NOMO-1 treated with DMSO at 0.1 percent for 48 hours (cell line): Measurements from ENCODE around the gene FLRT1.
A peak's percentile ranks its signal among the peaks of the same experiment; 100 is the strongest.
"Not testable (repeated sequence)": the region's sequence is repeated elsewhere in the genome, so short reads cannot be mapped to it uniquely, and the experiment has no call there.

Source experiments
- DNase-seq: peaks from one replicate; lab custom pipeline; 2025; ENCODE audit not compliant: unreplicated experiment; lab: John Stamatoyannopoulos, UW

FLRT1 gene

DNA sequence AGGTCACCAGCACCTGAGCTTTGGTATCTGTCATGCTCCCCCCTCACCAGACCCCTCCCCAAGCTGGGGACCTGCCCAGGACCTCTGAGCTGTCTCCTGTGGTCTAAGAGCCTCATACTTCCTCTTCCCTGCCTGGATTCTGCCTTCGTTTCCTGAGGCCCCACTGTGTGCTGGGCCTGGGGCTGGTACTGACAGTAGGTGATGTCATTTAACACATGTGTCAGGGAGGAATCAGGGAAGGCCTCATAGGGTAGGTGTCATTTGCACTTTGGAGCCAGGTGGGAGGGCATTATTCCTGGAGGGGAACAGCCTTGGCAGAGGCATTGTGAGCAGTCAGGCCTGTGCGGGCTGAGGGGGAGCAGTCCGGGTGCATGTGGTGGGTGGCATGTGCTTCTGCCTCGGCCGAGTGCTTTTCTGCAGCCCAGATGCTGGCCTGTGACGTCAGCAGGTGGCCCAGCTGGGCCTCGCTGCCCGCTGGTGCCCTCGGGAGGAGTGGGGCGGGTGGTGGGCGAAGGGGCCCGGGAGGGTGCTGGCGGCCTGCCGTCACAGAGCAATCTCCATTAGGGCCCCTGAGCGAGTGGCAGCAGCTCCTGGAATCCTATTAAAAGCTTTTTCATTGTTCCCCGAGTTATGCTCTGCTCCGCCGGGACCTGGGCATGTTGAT, 9.1 kb downstream of the FLRT1 start:
- DNase-seq = peak; percentile 10

DNA sequence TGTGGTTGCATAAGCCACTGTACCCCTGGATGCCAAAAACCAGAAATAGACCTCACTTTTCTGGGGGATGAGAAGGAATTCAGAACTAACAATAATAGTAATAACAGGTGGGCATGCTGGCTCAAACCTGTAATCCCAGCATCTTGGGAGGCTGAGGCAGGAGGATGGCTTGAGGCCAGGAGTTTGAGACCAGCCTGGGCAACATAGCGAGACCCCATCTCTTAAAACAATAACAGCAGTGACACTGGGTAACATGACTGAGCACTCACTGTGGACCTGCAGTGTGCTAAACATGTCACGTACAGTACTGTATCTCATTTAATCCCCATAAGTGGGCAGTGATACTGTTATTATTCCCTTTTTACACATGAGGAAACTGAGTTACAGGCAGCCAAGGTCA, 10.0 kb downstream of the FLRT1 start:
- DNase-seq = no peak

DNA sequence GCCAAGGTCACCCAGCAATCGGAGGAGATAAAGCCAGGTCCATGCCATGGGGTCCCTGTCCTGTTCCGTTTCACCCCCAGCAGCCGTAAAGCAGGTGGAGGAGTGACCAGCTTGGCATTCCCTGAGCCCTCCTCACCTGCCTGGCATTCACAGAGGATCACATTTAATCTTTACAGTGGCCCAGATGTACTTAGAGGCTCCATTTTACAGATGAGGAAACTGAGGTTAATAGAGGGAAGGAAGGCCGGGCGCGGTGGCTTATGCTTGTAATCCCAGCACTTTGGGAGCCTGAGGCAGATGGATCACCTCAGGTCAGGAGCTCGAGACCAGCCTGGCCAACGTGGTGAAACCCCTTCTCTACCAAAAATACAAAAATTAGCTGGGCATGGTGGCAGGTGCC, 11.6 kb downstream of the FLRT1 start:
- DNase-seq = not testable (repeated sequence)

DNA sequence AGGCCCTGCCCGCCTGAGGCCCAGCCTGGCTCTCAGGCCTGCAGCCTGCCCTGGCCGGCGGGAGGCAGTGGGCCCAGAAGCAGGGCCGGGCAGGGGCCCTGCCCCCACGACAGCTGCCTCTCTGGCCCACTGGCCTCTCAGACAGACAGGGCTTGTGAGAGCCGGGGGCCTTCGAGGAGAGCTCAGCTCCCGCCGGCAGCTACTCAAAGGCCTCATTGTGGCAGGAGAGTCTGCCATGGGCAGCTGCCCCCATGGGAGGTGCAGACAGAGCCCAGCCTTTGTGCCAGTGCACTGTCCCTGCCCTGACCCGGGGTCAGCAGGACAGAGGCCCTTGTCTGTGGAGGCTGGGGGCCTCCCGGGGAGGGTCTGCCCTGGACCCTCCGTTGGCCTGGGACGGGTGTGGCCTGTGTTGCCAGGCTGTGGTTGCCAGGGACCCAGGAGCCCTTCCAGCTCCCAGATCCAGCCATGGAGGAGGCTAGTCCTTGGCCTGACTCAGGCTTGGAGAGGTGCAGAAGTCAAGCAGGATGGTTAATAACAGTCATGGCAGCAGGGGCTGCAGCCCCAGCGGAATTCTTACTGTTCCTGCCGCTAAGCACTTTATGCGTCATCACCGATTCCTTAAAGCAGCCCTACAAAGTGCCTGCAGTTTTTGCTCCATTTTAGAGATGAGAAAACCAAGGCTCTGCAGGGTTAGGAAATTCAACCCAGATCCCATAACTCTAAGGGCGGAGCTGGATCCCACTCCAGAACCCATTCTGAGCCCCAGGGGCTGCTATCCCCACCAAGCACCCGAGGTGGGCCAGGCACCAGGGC, 12.5 kb downstream of the FLRT1 start:
- no peak for DNase-seq

DNA sequence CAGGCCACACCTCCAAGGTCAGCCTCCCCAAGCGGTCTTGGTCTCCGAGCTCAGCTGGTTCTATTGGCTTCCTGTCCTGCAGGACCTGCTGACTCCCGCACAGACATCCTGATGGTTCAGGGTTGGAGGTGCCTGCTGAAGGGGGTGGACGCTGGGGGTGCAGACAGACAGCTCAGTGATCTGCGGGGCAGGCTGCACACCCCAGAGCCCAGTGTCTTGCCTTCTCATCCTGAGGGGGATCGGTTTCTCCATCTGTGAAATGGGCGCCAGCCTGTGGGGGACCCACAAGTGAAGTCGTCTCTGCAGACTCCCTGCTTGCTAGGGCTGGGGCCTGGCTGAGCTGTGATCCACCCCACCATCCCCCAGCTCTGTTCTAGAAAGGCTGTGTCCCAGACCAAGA, 13.8 kb downstream of the FLRT1 start:
- DNase-seq = no peak

DNA sequence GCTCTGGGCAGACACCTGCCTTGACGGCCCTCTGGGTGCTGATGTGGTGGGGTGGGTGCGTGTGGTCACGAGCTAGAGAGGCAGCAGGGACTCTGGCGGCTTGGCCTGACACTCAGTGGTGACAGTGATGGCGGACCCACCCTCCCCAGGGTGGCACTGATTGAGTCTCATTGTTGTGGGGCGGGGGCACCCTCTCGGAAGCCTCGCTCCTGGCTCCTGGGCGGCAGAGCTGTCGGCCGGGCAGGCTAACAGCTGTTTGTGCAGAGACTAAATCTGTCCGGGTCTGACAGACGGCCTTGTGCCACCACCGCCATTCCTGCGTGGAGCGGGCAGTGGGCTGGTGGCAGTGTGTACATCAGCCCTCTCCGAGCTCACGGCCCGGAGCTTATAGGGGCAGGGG, 15.6 kb downstream of the FLRT1 start:
- no peak for DNase-seq

DNA sequence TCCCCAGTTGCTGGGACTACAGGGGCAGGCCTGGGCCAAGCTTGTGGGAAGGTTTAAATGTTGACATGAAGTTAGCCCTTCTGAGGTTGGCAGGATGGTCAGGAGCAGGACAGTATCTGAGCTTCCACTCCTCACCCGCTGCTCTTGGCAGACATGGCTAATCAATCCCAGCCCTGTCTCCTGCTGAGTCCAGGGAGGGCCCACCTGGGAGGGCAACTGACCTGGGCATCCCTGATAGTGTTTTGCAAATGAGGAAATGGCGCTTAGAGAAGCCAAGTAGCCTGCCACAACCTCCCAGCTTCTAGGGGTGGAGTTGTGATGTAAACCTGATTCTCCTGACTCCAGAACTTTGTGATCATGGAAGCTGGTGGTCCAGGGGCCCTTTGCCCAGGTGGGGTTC, 16.7 kb downstream of the FLRT1 start:
- DNase-seq = no peak

DNA sequence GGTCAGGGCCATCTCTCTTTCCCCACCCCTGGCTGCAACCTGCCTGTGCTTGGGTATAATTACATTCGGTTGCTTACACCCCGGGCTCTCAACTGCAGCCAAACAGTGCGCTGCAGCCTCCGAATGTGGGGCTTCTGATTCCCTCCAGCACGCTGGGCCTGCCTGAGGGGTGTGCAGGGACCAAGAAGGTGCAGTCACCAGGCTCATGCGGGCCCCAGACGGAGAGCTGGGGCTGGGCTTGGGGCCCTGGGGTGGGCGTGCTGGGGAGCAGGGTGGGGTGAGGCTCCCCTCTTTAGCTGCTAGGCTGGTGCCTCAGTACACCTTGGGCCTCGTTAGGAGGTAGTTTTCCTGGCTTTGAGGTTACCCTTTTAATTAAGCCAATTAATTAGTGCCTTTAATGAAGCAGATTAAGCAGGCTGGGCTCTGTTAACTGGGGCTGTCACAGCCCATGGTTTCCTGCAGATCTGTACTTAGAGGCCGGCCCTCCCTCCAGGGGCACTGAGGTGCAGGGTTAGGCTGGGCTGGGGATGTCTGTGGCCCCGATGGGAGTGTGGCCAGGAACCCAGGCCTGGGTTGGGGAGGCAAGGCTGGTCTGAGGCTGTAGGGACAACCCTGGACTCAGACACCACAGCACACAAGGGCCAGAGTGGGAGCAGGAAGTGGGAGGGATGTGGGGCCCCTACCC, 17.3 kb downstream of the FLRT1 start:
- DNase-seq = no peak

DNA sequence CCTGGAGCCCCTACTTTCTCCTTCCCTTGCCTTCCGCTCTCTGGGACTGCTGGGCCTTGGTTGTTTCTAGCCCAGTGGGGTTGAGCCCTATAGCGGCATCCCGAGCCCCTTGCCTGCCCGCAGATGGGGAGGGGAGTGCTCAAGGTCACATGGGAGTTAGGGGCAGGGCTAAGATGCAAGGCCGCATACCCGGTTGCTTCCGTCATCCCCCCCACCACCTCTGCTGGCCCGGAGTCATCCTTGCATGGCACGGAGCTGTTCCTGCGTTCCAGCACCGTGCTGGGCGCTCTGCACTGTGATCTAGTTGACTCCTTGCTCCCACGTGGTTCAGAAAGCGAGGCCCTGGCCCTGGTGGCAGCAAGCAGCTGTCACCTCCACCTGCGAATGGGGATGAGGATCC, 18.0 kb downstream of the FLRT1 start:
- no peak for DNase-seq

DNA sequence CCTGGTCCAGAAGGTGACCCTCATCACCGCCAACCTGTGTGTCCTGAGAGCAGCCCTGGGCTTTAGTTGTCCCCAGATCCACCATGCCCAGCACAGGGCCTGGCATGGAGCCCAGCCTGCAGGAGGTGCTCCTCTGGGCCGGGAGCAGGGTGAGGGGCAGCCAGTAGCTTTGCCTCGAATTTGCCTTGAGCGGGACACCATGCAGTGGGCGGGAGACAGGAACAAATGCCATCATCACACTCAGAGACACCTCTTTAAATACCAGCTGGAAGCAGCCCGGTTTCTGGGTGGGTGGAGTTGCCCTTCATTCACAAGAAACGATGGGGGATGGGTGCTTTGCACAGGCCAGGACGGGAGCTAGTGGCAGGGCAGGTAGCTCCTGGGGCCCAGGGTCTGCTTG, 19.3 kb downstream of the FLRT1 start:
- DNase-seq = no peak

DNA sequence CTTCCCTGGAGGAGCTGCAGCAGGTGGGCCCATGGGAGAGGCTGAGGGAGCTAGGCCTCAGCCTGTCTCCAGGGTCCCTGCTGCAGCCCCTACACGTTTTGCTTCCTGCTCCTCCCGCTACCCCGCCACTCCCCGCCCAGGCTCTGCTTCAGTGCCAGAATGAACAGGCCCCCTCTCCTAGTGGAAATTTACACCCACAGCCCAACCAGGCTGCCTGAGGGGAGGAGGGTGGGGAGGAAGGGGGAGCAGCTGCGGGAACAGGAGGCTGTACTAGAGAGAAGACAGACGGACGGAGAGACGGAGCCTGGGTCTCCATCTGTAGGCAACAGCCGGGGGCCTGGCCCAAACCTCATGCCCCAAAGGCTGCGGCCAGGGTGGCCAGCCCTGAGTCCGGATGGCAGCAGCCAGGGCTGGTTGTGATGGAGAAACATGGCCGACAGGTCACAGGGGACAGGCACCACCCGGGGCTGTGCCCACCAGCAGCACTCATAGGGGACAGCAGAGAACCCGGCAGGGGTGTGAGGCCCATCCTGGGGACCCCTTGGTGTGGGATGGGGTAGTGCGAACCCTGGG, 20.6 kb downstream of the FLRT1 start:
- no peak for DNase-seq

DNA sequence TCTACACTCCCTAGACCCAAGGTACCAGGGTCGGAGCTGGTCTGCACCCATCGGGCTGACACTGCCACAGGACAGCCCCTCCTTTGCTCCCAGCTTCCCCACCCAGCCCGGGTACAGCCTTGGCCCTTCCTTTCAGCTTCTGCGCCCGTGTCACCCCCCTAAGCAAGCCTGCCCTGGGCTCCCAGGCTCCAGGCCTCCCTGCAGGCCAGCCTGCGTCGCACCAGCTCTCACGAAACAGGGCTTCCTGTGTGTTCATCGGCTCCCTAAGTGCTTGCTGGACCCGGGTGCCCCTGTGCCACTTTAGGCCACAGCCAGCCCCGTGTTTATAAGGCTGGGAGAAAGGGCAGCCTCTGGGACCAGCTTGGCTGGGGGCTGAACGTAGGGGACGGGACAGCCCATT, 21.1 kb downstream of the FLRT1 start:
- no peak for DNase-seq

DNA sequence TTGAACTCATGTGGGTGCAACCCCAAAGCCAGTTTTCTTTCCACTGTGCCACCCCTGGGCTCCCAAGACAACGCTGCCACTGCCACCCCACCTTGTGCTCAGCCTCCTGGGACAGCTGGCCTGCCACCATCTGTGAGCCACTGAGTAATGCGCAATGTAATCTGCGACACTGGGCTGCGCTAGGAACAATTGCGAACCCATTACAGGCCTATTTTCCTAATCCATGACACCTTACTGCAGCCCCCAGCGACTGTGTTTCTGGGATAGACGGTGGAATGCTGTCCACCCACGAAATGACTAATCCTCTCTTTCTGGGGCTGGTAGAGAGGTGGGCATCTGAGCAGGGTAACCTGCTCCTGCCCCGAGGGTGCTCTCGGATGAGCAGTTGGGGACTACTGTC, 22.2 kb downstream of the FLRT1 start:
- no peak for DNase-seq

DNA sequence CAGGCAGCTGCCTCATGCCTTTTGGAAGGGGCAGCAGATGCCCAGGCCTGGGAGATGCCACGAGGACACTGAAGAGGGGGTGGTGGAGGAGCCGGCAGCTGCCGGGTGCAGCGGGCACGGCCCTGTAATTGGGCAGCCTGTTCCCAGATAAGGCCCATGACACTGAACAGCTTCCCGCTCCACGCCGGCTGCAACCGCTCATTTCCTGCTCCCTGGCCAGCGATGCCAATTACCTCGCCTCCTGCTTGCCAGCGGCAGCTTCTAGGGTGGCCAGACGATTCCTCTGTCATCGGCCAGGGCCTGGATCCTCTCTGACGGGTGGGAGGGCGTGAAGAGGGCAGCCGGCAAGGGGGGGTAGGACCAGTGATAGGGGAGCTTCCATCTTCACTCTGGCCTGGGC, 22.8 kb downstream of the FLRT1 start:
- no peak for DNase-seq

DNA sequence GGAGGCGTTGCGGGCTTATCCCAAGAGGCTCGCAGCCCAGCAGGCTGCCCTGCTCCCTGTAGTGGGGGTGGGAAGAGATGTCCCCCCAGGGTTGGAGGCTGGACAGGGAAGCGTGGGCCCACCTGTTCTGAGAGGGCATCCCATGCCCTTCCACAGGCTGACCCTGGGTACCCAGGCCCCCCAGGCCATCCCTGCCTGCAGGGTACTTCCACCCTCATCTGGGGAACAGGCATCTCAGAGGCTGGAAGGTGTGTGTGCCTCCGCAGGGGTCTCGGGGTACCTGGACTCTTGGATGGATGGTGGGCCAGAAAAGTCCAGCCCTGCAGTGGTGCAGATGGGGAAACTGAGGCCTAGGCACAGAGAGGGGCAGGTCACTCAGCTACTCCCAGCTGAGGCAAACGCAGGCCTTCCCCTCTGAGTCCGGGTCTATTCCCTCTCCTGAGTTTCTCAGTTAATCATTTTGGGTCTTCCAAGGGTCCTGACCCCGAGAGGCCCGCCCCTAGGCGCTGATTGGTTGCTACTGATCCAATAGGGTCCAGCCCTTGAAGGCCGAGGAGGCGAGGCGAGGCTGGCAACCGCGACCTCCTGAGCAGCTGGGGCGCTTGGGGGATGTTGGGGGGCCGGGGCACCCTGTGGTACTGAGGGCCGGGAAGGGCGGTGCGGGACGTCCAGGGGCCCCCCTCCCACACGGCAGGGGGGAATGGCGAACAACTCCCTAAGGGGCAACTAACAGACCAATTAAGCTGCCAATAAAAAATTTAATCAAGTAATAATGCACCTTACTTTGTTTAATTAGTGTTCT, 23.8 kb downstream of the FLRT1 start:
- DNase-seq = no peak

DNA sequence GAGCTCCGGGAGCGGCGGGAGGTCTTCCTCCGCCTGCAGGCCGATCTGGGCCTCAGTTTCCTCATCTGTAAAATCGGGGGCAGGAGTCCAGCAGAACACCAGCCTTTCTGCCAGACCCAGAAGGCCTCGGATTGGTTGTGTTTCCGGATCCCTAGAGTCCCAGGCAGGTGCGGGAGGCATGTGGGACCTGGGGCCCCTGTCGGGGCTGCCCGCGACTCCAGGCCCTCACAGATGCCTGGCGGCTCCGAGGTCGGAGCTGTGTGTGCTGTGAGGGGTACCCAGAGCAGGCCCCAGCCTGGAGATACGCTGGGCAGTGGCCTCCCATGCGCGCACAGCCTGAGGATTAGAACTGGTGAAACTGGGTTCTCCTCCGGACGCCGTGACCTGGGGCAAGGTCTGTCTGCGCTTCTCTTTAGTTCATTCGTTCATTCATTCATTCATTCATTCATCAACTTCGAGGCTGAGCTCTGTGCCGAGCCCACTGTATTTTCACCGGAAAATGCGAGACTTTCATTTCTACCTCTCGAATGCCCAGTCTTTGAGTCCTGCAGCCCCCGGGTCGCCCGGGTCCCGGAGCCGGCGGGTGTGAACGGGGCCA, 24.6 kb downstream of the FLRT1 start:
- DNase-seq = no peak

DNA sequence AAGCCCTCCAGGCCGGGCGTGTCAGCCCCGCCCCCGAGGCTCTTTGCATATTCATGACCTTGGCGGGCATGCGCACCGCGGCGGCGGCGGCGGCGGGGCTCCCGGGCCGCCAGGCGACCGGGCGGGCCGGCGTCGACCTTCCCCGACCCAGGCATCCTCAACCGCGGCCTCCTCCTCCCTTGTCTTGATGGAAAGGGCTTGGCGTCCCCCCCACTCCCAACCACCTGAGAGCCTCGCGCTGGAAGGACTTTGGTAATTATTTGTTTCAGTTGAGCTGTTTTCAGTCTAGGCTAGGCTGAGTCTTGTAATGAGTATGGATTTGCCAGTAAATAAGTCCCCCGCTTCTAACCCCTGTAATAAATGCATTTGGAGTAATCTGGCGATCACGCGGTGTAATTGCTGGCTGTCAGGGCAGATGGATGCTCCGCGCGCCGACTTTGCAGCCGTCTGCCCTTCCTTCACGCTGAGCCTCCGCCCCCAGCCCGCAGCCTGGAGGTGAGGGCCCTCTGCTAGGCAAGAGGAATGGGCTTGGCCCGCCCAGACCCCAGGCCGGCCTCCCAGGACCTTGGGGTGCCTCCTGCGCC, 25.2 kb downstream of the FLRT1 start:
- DNase-seq = no peak

DNA sequence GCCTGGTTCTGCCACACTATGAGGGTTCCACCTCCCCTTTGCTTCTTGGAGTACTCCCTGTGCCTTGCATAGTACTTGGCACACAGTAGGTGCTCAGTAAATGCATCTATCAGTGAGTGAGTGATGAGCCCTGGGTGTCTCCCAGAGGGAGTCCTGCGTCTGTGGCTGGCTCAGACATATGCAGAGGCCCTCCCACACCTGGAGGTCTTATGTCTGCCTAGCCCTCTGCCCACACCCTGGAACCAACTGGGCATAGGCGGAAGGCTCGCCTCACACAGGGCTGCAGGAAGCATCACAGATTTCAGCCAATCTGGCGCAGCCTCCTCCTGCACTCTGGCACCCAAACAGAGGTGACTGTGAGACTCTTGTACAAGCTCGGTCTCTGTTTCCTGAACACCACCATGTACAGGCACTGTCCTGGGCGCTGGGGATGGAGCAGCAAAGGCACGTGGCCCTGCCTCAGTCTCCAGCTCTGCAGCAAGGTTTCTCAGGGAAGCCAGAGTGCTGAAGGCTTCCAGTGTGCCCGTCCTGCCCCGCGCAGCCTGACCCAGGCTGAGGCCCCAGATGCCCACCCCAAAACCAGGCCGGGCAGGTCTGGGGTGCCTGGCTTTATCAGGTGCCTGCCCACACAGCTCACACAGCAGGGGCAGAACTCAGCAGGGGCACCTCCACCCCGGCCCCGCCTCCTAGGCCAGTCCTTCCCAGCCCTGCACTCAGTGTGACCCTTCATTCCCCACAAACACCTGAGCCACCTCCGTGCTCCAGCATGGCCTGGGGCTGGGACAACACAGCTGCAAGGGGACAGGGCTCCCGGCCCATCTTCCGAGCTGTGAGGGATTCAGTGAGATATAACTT, 26.7 kb downstream of the FLRT1 start:
- DNase-seq = no peak

DNA sequence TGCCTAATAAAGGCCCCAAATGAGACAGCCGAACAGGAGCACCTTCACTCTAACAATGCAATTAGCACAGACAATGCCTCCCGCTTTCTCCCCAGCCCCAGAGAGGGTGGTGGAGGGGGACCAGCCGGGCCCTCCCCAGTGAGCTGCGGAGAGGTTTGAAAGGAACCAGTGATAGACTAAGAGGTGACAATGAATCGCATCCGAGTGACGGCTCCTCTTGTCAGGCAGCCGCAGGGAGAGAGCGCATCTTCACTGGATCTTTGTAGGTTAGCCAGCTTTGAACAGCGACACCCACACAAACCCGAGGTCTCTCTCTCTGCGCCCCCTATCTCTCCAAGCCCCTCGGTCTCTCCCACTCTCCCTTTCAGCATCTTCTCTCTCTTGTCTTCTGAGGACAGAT, 28.0 kb downstream of the FLRT1 start:
- no peak for DNase-seq
